CD14-positive monocyte (primary cell): ENCODE results near the gene NTRK3. TPM values are rescaled to one million over a fixed set of nuclear protein-coding genes. Genes with fewer than 3 reads are reported as not detected.

Source experiments
- DNase-seq, 3 donors: peaks; one replicate each; pipeline ENCODE4 v3.0.0-alpha.2; 2011 to 2022
- H2AFZ ChIP-seq: 2 replicates; pipeline ENCODE4 v1.6.0; 2012; ENCODE audit warnings: mild to moderate bottlenecking, low read depth, low read length, inconsistent platforms; ENCODE audit not compliant: insufficient read depth, poor library complexity, severe bottlenecking
- H3K27ac ChIP-seq, 2 donors: 1 replicate in 1 of 2; 2 replicates in 1 of 2; pipeline ENCODE4 v1.5.1; 2012 to 2013; ENCODE audit warnings: low read length in 2 of 2, control low read depth in 1 of 2, inconsistent platforms in 1 of 2, low read depth in 1 of 2, mild to moderate bottlenecking in 1 of 2
- H3K27me3 ChIP-seq, 2 donors: one replicate each; pipeline versions ENCODE4 v1.6.0 to v1.6.1; 2011 to 2013; ENCODE audit warnings: low read length in 2 of 2; ENCODE audit not compliant: control insufficient read depth in 2 of 2, insufficient read depth in 2 of 2
- H3K36me3 ChIP-seq, 2 donors: replicated peaks in 1 of 2; 1 replicate in 1 of 2; 2 replicates in 1 of 2; pipeline versions ENCODE4 v1.5.1 to v1.6.1; 2012 to 2013; ENCODE audit warnings: low read length in 2 of 2, control low read depth in 1 of 2, inconsistent platforms in 1 of 2, mild to moderate bottlenecking in 1 of 2; ENCODE audit not compliant: insufficient read depth in 2 of 2, control insufficient read depth in 1 of 2
- H3K4me1 ChIP-seq, 2 donors: 1 replicate in 1 of 2; 2 replicates in 1 of 2; pipeline versions ENCODE4 v1.5.1 to v1.6.1; 2012 to 2013; ENCODE audit warnings: low read length in 2 of 2, control low read depth in 1 of 2, inconsistent platforms in 1 of 2, mild to moderate bottlenecking in 1 of 2, moderate library complexity in 1 of 2; ENCODE audit not compliant: insufficient read depth in 2 of 2, control insufficient read depth in 1 of 2
- H3K4me2 ChIP-seq: replicated peaks from 2 replicates; pipeline ENCODE3; 2012; ENCODE audit warnings: low read length, moderate library complexity, mild to moderate bottlenecking; ENCODE audit not compliant: poor library complexity, severe bottlenecking; ENCODE audit errors: extremely low read depth
- H3K4me3 ChIP-seq, 3 experiments: fragments of 200-600 bp in 1 of 3; sonication (generic) in 1 of 3; replicated peaks in 1 of 3; 1 replicate in 2 of 3; 2 replicates in 1 of 3; pipeline ENCODE4 v1.5.1; 2011 to 2013; ENCODE audit warnings: low read length in 3 of 3, mild to moderate bottlenecking in 3 of 3, control low read depth in 2 of 3, low read depth in 2 of 3, inconsistent platforms in 1 of 3, moderate library complexity in 1 of 3
- H3K79me2 ChIP-seq: 2 replicates; pipeline ENCODE4 v1.6.0; 2012; ENCODE audit warnings: mild to moderate bottlenecking, control low read depth, inconsistent platforms, low read length, moderate library complexity; ENCODE audit not compliant: insufficient read depth
- H3K9ac ChIP-seq: 2 replicates; pipeline ENCODE4 v1.6.0; 2017; ENCODE audit warnings: low read length, mild to moderate bottlenecking; ENCODE audit not compliant: insufficient read depth, poor library complexity, severe bottlenecking
- H3K9me3 ChIP-seq, 2 donors: replicated peaks in 1 of 2; 1 replicate in 1 of 2; 2 replicates in 1 of 2; pipeline versions ENCODE4 v1.5.1 to v1.6.1; 2012 to 2013; ENCODE audit warnings: low read length in 2 of 2, control low read depth in 1 of 2; ENCODE audit not compliant: control insufficient read depth in 1 of 2, insufficient read depth in 1 of 2
- H4K20me1 ChIP-seq: 2 replicates; pipeline ENCODE4 v1.6.0; 2012; ENCODE audit warnings: mild to moderate bottlenecking, low read length, control low read depth, moderate library complexity; ENCODE audit not compliant: insufficient read depth
- H3K27ac Mint-ChIP-seq, 7 donors: one replicate each; pipeline ENCODE4 v1.8.0; 2020; ENCODE audit warnings: mild to moderate bottlenecking in 7 of 7, mixed read lengths in 7 of 7, moderate library complexity in 6 of 7, inconsistent platforms in 2 of 7
- H3K27me3 Mint-ChIP-seq, 3 donors: one replicate each; pipeline ENCODE4 v1.8.0; 2021 to 2022; ENCODE audit warnings: low read depth in 3 of 3, mild to moderate bottlenecking in 3 of 3, mixed read lengths in 3 of 3, moderate library complexity in 3 of 3, inconsistent platforms in 1 of 3
- H3K36me3 Mint-ChIP-seq, 2 donors: one replicate each; pipeline ENCODE4 v1.8.0; 2020; ENCODE audit warnings: mixed read lengths in 2 of 2, inconsistent platforms in 1 of 2, mild to moderate bottlenecking in 1 of 2
- H3K4me1 Mint-ChIP-seq: one replicate; pipeline ENCODE4 v1.8.0; 2020; ENCODE audit warnings: mild to moderate bottlenecking, mixed read lengths
- H3K4me3 Mint-ChIP-seq, 2 donors: one replicate each; pipeline ENCODE4 v1.8.0; 2020; ENCODE audit warnings: mild to moderate bottlenecking in 2 of 2, mixed read lengths in 2 of 2, moderate library complexity in 1 of 2
- H3K9me3 Mint-ChIP-seq, 7 donors: one replicate each; pipeline ENCODE4 v1.8.0; 2020 to 2022; ENCODE audit warnings: mixed read lengths in 7 of 7, mild to moderate bottlenecking in 6 of 7, moderate library complexity in 6 of 7, inconsistent platforms in 2 of 7
- CTCF ChIP-seq: fragments of 200-600 bp; IDR thresholded peaks from one replicate; pipeline ENCODE4 v1.8.0; 2022; ENCODE audit warnings: antibody characterized with exemption, mild to moderate bottlenecking
- WGBS: methylation state at CpG from one replicate; pipeline ENCODE4 v1.1.5; 2013; ENCODE audit warnings: missing lambda C conversion rate; ENCODE audit not compliant: insufficient coverage; 5-methylcytosine and 5-hydroxymethylcytosine counted together
- intact Hi-C, 2 donors: fragments of 100-400 bp; cut with micrococcal nuclease; formaldehyde crosslinking; loops; one replicate each; pipeline versions ENCODE4 v1.15.0 to v1.15.1; 2023
- polyA plus RNA-seq, 3 donors: library from polyadenylated mRNA; depleted of rRNA in 1 of 3; unstranded in 2 of 3; stranded (reverse) in 1 of 3; fragments of 300-500 nt in 2 of 3; fragments of >200 nt in 1 of 3; fragmentation: Illumina TruSeq in 2 of 3; gene quantifications; 1 replicate in 2 of 3; 2 replicates in 1 of 3; pipeline ENCODE4 v1.2.3, GENCODE V29; 2012 to 2021

The NTRK3 gene
- polyA plus RNA-seq, 3 donors, result not detected

DNA sequence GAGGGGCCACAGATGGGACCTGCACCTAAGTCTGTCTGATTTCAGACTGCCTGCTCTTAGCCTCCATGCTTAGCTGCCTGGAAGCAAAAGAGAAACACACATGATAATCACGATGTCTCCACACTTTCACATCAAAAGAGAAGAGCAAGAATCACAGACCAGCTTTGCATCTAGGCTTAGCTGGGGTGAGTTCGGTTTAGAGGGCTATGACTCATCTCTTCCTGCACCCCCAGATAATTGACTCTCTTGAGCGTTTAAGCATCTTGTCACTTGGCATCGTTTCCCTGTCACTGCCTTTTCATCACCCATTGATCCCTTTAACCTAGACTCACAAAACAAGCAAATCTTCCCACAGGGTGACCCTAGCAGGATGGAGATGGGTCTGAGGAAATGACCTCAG lies 124.0 kb downstream of the NTRK3 start:
- intact Hi-C loops, result no loop called here
- Histone ChIP-seq H3K36me3 (no peaks in the 10 kb centered on the region), H3K4me2 (no peak overlapping the region), H3K9me3 (peaks cover 5 to 10% of the 10 kb centered on the region in 2 donors), H2AFZ (no peak overlapping the region), H3K27me3 (no peaks in the 10 kb centered on the region), H3K4me3 (no peak overlapping the region), H3K27ac (no peak overlapping the region), H3K4me1 (no peaks in the 10 kb centered on the region), H3K9ac (no peak overlapping the region), H3K79me2 (no peaks in the 10 kb centered on the region), H4K20me1 (no peaks in the 10 kb centered on the region)
- Mint-ChIP-seq H3K27ac (no peak overlapping the region), H3K4me3 (no peak overlapping the region), H3K27me3 (peaks cover 0 to 3% (median 0%) of the 10 kb centered on the region in 3 donors), H3K9me3 (peaks cover 5 to 14% (median 9%) of the 10 kb centered on the region in 7 donors), H3K36me3 (no peaks in the 10 kb centered on the region), H3K4me1 (no peaks in the 10 kb centered on the region)
- 100% methylated on average over 2 of the region's 4 CpGs for WGBS
- no peak for DNase-seq
- TF ChIP-seq CTCF, result no peak

GRCh38 chr15:88131937-88132336 lies 124.6 kb downstream of the NTRK3 start:
- H3K79me2 ChIP-seq, result no peaks in the 10 kb centered on the region
- TF ChIP-seq CTCF, result no peak
- no peaks in the 10 kb centered on the region for H3K36me3 ChIP-seq
- intact Hi-C loops, result no loop called here
- Mint-ChIP-seq H3K36me3 (no peaks in the 10 kb centered on the region), H3K4me3 (no peak overlapping the region), H3K4me1 (no peaks in the 10 kb centered on the region), H3K27me3 (peaks cover 0 to 3% (median 0%) of the 10 kb centered on the region in 3 donors), H3K27ac (no peak overlapping the region), H3K9me3 (peaks cover 5 to 13% (median 7%) of the 10 kb centered on the region in 7 donors)
- no peak overlapping the region for H3K27ac ChIP-seq
- H4K20me1 ChIP-seq, result no peaks in the 10 kb centered on the region
- H3K27me3 ChIP-seq, result no peaks in the 10 kb centered on the region
- H2AFZ ChIP-seq, result no peak overlapping the region
- H3K9me3 ChIP-seq, result peaks cover 5% of the 10 kb centered on the region in 2 donors
- no peak overlapping the region for H3K4me3 ChIP-seq
- no peaks in the 10 kb centered on the region for H3K4me1 ChIP-seq
- H3K4me2 ChIP-seq, result no peak overlapping the region
- DNase-seq, result no peak
- no peak overlapping the region for H3K9ac ChIP-seq
- WGBS, result 72% methylated on average over 2 of the region's 4 CpGs
